GM23248 (cell line): ENCODE data around the gene OSBPL7.

Experiments
- EZH2 ChIP-seq: fragments of 200-600 bp; sonication (generic); IDR thresholded peaks from 2 replicates; pipeline ENCODE4 v1.6.1; 2018; ENCODE audit warnings: antibody characterized with exemption, mild to moderate bottlenecking; ENCODE audit not compliant: insufficient read depth, poor library complexity, severe bottlenecking
- EZH2phosphoT487 ChIP-seq: fragments of 200-600 bp; sonication (generic); IDR thresholded peaks from 2 replicates; pipeline ENCODE4 v1.6.1; 2018; ENCODE audit warnings: antibody characterized with exemption, moderate library complexity, mild to moderate bottlenecking, low read depth; ENCODE audit not compliant: insufficient read depth

- TF ChIP-seq EZH2 (no peak), EZH2phosphoT487 (no peak)
Measured at GRCh38 chr17:47869114-47869513, 47.5 kb upstream of the OSBPL7 start.
